Lower leg skin (tissue), 4 donors: ENCODE measurements around the gene ANAPC16. TPM values are rescaled to one million over a fixed set of nuclear protein-coding genes. Genes with fewer than 3 reads are reported as not detected.

Source experiments
- DNase-seq, 2 donors: peaks; one replicate each; pipeline ENCODE4 v3.0.0-alpha.2; 2019; ENCODE audit warnings: low spot score in 2 of 2
- H3K4me3 ChIP-seq: fragments of 200-600 bp; sonication (generic); 2 replicates; pipeline ENCODE4 v1.5.1; 2017; ENCODE audit warnings: mild to moderate bottlenecking, low read depth; ENCODE audit not compliant: poor library complexity, severe bottlenecking
- POLR2A ChIP-seq, 2 donors: fragments of 450-650 bp; IDR thresholded peaks; one replicate each; pipeline ENCODE4 v1.6.1; 2016 to 2017; ENCODE audit warnings: antibody characterized with exemption in 2 of 2, mild to moderate bottlenecking in 1 of 2, moderate library complexity in 1 of 2
- WGBS, 2 donors: methylation state at CpG; one replicate each; pipeline ENCODE4 v1.1.5; 2018; 5-methylcytosine and 5-hydroxymethylcytosine counted together
- intact Hi-C: fragments of 100-400 bp; cut with DNase I; formaldehyde crosslinking; loops from one replicate; pipeline ENCODE4 v1.15.0; 2023; ENCODE audit warnings: low total_unique reads
- total RNA-seq, 4 donors: library from RNA; depleted of rRNA; stranded (reverse); fragments of >200 nt; gene quantifications; one replicate each; pipeline ENCODE4 v1.1.0, GENCODE V29; 2016
- TF ChIP-seq, protein P1 (sequence below), 3 donors: fragments of 450-650 bp; IDR thresholded peaks; one replicate each; pipeline ENCODE4 v1.5.1; 2016; ENCODE audit warnings: antibody characterized with exemption in 3 of 3, mild to moderate bottlenecking in 3 of 3, moderate library complexity in 2 of 3

The ANAPC16 gene
- total RNA-seq, 4 donors from 2014 or later, result 47.8 to 116 (median 100) TPM

DNA sequence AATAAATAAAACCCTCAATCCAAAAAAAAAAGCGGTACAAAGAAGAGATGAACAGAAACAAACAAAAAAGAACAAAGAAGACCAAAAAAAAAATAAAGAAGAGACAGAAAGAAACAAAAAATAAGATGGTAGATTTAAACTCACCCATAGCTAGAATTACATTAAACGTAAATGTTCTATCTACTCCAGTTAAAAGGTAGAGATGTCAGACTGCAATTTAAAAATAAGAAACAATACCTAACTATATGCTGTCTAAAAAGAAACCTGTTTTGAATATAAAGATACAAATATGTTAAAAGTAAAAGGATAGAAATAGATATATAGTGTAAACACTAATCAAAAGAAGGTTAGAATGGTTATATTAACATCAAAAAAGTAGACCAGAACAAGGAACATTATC, 31.7 kb upstream of the ANAPC16 start:
- DNase-seq, result no peak
- TF ChIP-seq POLR2A (IDR thresholded peaks at IDR 0.05), result no peak
- TF ChIP-seq, protein P1, sequence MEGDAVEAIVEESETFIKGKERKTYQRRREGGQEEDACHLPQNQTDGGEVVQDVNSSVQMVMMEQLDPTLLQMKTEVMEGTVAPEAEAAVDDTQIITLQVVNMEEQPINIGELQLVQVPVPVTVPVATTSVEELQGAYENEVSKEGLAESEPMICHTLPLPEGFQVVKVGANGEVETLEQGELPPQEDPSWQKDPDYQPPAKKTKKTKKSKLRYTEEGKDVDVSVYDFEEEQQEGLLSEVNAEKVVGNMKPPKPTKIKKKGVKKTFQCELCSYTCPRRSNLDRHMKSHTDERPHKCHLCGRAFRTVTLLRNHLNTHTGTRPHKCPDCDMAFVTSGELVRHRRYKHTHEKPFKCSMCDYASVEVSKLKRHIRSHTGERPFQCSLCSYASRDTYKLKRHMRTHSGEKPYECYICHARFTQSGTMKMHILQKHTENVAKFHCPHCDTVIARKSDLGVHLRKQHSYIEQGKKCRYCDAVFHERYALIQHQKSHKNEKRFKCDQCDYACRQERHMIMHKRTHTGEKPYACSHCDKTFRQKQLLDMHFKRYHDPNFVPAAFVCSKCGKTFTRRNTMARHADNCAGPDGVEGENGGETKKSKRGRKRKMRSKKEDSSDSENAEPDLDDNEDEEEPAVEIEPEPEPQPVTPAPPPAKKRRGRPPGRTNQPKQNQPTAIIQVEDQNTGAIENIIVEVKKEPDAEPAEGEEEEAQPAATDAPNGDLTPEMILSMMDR (IDR thresholded peaks at IDR 0.05), result no peak
- WGBS, 2 donors, result 94 to 99% methylated on average over 2 of the region's 2 CpGs
- H3K4me3 ChIP-seq, result no peak overlapping the region
- intact Hi-C loops, result no loop called here

GRCh38 chr10:72186258-72186981, 29.4 kb upstream of the ANAPC16 start:
- DNase-seq, result peak in 1 of 2 donors; percentile 60
- intact Hi-C loops, result no loop called here
- no peak for TF ChIP-seq POLR2A (IDR thresholded peaks at IDR 0.05)
- TF ChIP-seq, protein P1 (IDR thresholded peaks at IDR 0.05), result no peak
- no peak overlapping the region for H3K4me3 ChIP-seq
- WGBS, 2 donors, result 32 to 40% methylated on average over 7 of the region's 7 CpGs

DNA sequence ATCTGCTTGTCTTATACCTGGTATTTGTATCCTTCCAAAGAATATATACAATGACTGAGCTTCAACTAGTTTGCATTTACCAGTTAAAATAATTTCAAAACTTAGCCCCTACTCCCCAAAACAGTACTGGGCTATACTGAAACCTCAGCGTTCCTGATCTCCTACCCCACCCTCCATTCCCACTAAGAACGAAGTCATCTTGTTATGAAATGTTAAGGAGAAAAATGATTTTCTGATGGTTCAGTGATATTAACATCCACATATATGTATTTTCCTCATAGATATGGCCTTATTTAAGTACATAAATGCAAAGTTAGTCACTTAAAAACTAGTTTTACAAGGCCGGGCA, 28.9 kb upstream of the ANAPC16 start:
- no peak overlapping the region for H3K4me3 ChIP-seq
- intact Hi-C loops, result no loop called here
- TF ChIP-seq POLR2A (IDR thresholded peaks at IDR 0.05), result no peak
- TF ChIP-seq, protein P1 (IDR thresholded peaks at IDR 0.05), result no peak
- DNase-seq, result no peak
- 49 to 52% methylated on average over 3 of the region's 3 CpGs for WGBS, 2 donors

- intact Hi-C loops, result no loop called here
- 95 to 98% methylated on average over 2 of the region's 2 CpGs for WGBS, 2 donors
- H3K4me3 ChIP-seq, result no peak overlapping the region
- no peak for DNase-seq
- TF ChIP-seq, protein P1 (IDR thresholded peaks at IDR 0.05), result no peak
- TF ChIP-seq POLR2A (IDR thresholded peaks at IDR 0.05), result no peak
Observed at GRCh38 chr10:72194949-72195348, 20.9 kb upstream of the ANAPC16 start.

- TF ChIP-seq, protein P1 (IDR thresholded peaks at IDR 0.05), result no peak
- TF ChIP-seq POLR2A (IDR thresholded peaks at IDR 0.05), result no peak
Observed at GRCh38 chr10:72200883-72201282, 14.9 kb upstream of the ANAPC16 start.

DNA sequence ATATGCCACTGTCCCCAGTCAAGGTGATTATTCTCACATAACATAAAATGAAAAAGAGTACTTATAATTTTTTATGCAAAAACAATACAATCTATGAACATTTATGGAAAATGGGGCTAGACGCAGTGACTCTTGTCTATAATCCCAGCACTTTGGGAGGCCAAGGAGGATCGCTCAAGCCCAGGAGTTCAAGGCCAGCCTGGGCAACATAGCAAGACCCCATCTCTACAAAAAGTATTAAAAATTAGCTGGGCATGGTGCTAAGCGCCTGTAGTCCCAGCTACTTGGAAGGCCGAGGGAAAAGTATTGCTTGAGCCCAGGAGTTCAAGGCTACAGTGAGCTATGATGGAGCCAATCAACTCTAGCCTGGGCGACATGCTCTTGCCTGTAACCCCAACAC, 14.5 kb upstream of the ANAPC16 start:
- WGBS, 2 donors, result 66 to 96% methylated on average over 5 of the region's 5 CpGs
- intact Hi-C loops, result no loop called here
- no peak for TF ChIP-seq POLR2A (IDR thresholded peaks at IDR 0.05)
- TF ChIP-seq, protein P1 (IDR thresholded peaks at IDR 0.05), result no peak
- no peak for DNase-seq
- H3K4me3 ChIP-seq, result no peak overlapping the region

More at GRCh38 chr10:72200883-72201282, 14.9 kb upstream of the ANAPC16 start:
- WGBS, 2 donors, result 95 to 96% methylated on average over 3 of the region's 3 CpGs
- no peak for DNase-seq
- intact Hi-C loops, result no loop called here
- H3K4me3 ChIP-seq, result no peak overlapping the region
